HepG2 (cell line): ENCODE results near the gene ATG2A. TPM values are rescaled to one million over a fixed set of nuclear protein-coding genes. Genes with fewer than 3 reads are reported as not detected.

Experiments used
- GABPA ChIP-seq, 2 experiments: IDR thresholded peaks; 2 replicates each; pipeline ENCODE4 v1.6.1; 2011 to 2016; ENCODE audit warnings: low read depth in 2 of 2, low read length in 1 of 2, missing biosample characterization in 1 of 2, missing genetic modification characterization in 1 of 2
- NFIC ChIP-seq: IDR thresholded peaks from 2 replicates; pipeline ENCODE4 v1.6.1; 2012; ENCODE audit warnings: mild to moderate bottlenecking, low read length, inconsistent platforms
- SRF ChIP-seq: IDR thresholded peaks from 2 replicates; pipeline ENCODE4 v1.6.1; 2011; ENCODE audit warnings: mild to moderate bottlenecking, low read depth, low read length, moderate library complexity
- YY1 ChIP-seq: IDR thresholded peaks from 2 replicates; pipeline ENCODE4 v1.6.1; 2011; ENCODE audit warnings: low read length, low read depth, moderate library complexity, mild to moderate bottlenecking; ENCODE audit not compliant: insufficient read depth, insufficient replicate concordance
- ZFP36L1 ChIP-seq: sonication (generic); formaldehyde crosslinking; IDR thresholded peaks from 2 replicates; pipeline ENCODE4 v1.8.0; 2022; ENCODE audit warnings: mild to moderate bottlenecking, missing genetic modification reagents, moderate library complexity
- ZFP37 ChIP-seq: sonication (generic); formaldehyde crosslinking; IDR thresholded peaks from 2 replicates; pipeline ENCODE4 v1.4.0; 2020; ENCODE audit warnings: missing genetic modification reagents, borderline replicate concordance
- ZNF20 ChIP-seq: sonication (generic); formaldehyde crosslinking; IDR thresholded peaks from 2 replicates; pipeline ENCODE4 v1.4.0; 2020; ENCODE audit warnings: mild to moderate bottlenecking, moderate library complexity, missing genetic modification reagents
- ZNF24 ChIP-seq: fragments of 450-650 bp; IDR thresholded peaks from 2 replicates; pipeline ENCODE4 v1.6.1; 2017; ENCODE audit warnings: antibody characterized with exemption, mild to moderate bottlenecking
- ZNF256 ChIP-seq: sonication (generic); formaldehyde crosslinking; conservative IDR thresholded peaks from 2 replicates; pipeline ENCODE4 v1.4.0; 2020; ENCODE audit warnings: missing genetic modification reagents
- ZNF264 ChIP-seq: sonication (generic); formaldehyde crosslinking; IDR thresholded peaks from 2 replicates; pipeline ENCODE4 v1.4.0; 2020; ENCODE audit warnings: missing genetic modification reagents
- ZNF282 ChIP-seq: fragments of 450-650 bp; IDR thresholded peaks from 2 replicates; pipeline ENCODE4 v1.6.1; 2018; ENCODE audit not compliant: partially characterized antibody
- ZNF546 ChIP-seq: sonication (generic); formaldehyde crosslinking; conservative IDR thresholded peaks from 2 replicates; pipeline ENCODE4 v1.8.1; 2023; ENCODE audit warnings: mild to moderate bottlenecking, missing genetic modification reagents
- ZNF569 ChIP-seq: sonication (generic); formaldehyde crosslinking; IDR thresholded peaks from 2 replicates; pipeline ENCODE4 v1.5.0; 2020; ENCODE audit warnings: mild to moderate bottlenecking, missing genetic modification reagents, moderate library complexity, borderline replicate concordance
- ZNF605 ChIP-seq: sonication (generic); formaldehyde crosslinking; IDR thresholded peaks from 2 replicates; pipeline ENCODE4 v1.8.0; 2022; ENCODE audit warnings: mild to moderate bottlenecking, missing genetic modification reagents
- ZNF614 ChIP-seq: IDR thresholded peaks from 2 replicates; pipeline ENCODE4 v1.6.1; 2018; ENCODE audit warnings: missing biosample characterization, missing genetic modification reagents, inconsistent platforms, borderline replicate concordance
- ZNF879 ChIP-seq: sonication (generic); formaldehyde crosslinking; IDR thresholded peaks from 2 replicates; pipeline ENCODE4 v1.8.1; 2023; ENCODE audit warnings: missing genetic modification reagents
- polyA plus RNA-seq, 8 experiments: library from polyadenylated mRNA; depleted of rRNA in 3 of 8; stranded (reverse) in 7 of 8; unstranded in 1 of 8; fragments of >200 nt; fragmentation: Illumina TruSeq in 4 of 8; extraction: Trizol in 4 of 8; gene quantifications; 2 replicates each; pipeline versions ENCODE4 v1.2.1 to v1.2.3, GENCODE V29; 2011 to 2016; ENCODE audit warnings: low read depth in 4 of 8, missing spikeins in 1 of 8, mixed read lengths in 1 of 8; ENCODE audit not compliant: insufficient read depth in 1 of 8
- total RNA-seq, 5 experiments: library from RNA; depleted of rRNA; stranded (reverse); fragments of >200 nt; fragmentation: Illumina TruSeq; extraction: Trizol; gene quantifications; 2 replicates each; pipeline ENCODE4 v1.2.3, GENCODE V29; 2016; ENCODE audit warnings: low read depth in 1 of 5
- TF ChIP-seq, protein P1 (sequence below): sonication (generic); formaldehyde crosslinking; IDR thresholded peaks from 2 replicates; pipeline ENCODE4 v1.5.0; 2020; ENCODE audit warnings: missing genetic modification reagents
- TF ChIP-seq, protein P2 (sequence below): sonication (generic); formaldehyde crosslinking; IDR thresholded peaks from 2 replicates; pipeline ENCODE4 v1.8.1; 2023; ENCODE audit warnings: missing genetic modification reagents, mild to moderate bottlenecking, borderline replicate concordance
- TF ChIP-seq, protein P3 (sequence below): sonication (generic); formaldehyde crosslinking; IDR thresholded peaks from 2 replicates; pipeline ENCODE4 v1.5.0; 2020; ENCODE audit warnings: missing genetic modification reagents, mild to moderate bottlenecking, borderline replicate concordance
- TF ChIP-seq, protein P4 (sequence below): sonication (generic); formaldehyde crosslinking; IDR thresholded peaks from 2 replicates; pipeline ENCODE4 v1.4.0; 2020; ENCODE audit warnings: missing genetic modification reagents
- TF ChIP-seq, protein P5 (sequence below): sonication (generic); formaldehyde crosslinking; IDR thresholded peaks from 2 replicates; pipeline ENCODE4 v1.8.1; 2023; ENCODE audit warnings: mild to moderate bottlenecking, missing genetic modification reagents
- TF ChIP-seq, protein P6 (sequence below): sonication (generic); formaldehyde crosslinking; IDR thresholded peaks from 2 replicates; pipeline ENCODE4 v1.4.0; 2020; ENCODE audit warnings: missing genetic modification reagents, borderline replicate concordance

The ATG2A gene
- total and polyA plus RNA-seq, 2 of the 13 experiments (the other 11 are each of a cell fraction or from before 2014, with no cell fraction given) = 6.7 to 8.0 TPM

DNA sequence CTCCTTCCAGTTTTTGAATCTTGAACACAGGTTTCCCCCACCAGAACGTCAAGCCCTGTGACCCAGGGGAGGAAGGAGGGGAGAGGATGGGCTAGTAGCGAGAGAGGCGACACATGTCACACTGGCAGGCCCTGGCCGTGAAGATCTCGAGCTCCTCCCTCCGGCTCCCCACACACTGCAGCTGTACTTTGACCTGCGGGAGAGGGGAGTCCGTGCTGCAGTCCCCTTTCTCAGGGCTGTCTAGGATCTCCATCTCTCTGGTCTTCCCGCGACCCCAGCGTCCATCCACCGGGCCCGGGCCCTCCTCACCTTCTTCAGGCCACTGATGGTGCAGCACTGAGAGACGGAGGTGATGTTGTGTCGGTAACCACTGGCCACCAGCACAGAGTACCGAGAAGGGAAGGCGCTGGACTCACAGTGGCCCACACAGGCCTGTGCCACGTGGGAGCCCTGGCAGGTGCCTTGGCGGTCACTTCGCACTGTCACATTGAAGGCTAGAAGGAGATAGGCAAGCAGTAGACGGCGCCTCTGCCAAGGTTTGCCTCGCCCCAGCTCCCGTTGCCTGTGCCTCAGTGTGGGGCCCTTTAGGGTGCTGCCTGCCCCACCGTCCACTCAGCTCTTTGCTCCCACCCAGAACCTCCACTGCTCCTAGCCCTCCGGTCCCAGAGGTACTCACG is 17.8 kb upstream of the ATG2A start (continued):
- no peak for TF ChIP-seq YY1
- no peak for TF ChIP-seq SRF
- TF ChIP-seq ZNF282 = no peak
- TF ChIP-seq ZNF256 = no peak
- TF ChIP-seq ZNF605 (CRISPR knock-in tag) = no peak; the same call in 1 of the 2 replicates
- no peak for TF ChIP-seq GABPA (IDR thresholded peaks at IDR 0.05; ENCODE audit: low read depth, low read length)
- no peak for TF ChIP-seq GABPA (CRISPR knock-in tag; IDR thresholded peaks at IDR 0.05; ENCODE audit: low read depth)
- no peak for TF ChIP-seq ZNF20 (CRISPR knock-in tag)
- no peak for TF ChIP-seq ZNF614 (CRISPR knock-in tag)
- TF ChIP-seq ZNF24 = no peak
- TF ChIP-seq ZNF264 (CRISPR knock-in tag) = no peak
- TF ChIP-seq ZNF879 = 0 out of 2 replicates have a peak, but pooled peaks have one; percentile 38
- TF ChIP-seq, protein P1, sequence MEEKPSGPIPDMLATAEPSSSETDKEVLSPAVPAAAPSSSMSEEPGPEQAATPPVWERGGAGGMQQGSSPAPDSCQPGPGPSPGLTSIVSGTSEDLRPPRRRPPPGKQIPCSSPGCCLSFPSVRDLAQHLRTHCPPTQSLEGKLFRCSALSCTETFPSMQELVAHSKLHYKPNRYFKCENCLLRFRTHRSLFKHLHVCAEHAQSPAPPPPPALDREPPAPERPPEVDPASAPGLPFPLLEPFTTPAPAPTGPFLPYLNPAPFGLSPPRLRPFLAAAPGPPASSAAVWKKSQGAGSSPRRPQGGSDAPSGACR (CRISPR knock-in tag) = no peak
- TF ChIP-seq, protein P2, sequence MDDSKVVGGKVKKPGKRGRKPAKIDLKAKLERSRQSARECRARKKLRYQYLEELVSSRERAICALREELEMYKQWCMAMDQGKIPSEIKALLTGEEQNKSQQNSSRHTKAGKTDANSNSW (CRISPR knock-in tag) = no peak
- no peak for TF ChIP-seq NFIC
- TF ChIP-seq ZNF569 (CRISPR knock-in tag) = no peak
- TF ChIP-seq, protein P3, sequence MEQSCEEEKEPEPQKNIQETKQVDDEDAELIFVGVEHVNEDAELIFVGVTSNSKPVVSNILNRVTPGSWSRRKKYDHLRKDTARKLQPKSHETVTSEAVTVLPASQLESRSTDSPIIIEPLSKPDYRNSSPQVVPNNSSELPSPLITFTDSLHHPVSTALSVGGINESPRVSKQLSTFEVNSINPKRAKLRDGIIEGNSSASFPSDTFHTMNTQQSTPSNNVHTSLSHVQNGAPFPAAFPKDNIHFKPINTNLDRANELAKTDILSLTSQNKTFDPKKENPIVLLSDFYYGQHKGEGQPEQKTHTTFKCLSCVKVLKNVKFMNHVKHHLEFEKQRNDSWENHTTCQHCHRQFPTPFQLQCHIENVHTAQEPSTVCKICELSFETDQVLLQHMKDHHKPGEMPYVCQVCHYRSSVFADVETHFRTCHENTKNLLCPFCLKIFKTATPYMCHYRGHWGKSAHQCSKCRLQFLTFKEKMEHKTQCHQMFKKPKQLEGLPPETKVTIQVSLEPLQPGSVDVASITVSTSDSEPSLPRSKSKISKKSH (CRISPR knock-in tag) = peak; percentile 63; the same call in 1 of the 2 replicates
- TF ChIP-seq, protein P4, sequence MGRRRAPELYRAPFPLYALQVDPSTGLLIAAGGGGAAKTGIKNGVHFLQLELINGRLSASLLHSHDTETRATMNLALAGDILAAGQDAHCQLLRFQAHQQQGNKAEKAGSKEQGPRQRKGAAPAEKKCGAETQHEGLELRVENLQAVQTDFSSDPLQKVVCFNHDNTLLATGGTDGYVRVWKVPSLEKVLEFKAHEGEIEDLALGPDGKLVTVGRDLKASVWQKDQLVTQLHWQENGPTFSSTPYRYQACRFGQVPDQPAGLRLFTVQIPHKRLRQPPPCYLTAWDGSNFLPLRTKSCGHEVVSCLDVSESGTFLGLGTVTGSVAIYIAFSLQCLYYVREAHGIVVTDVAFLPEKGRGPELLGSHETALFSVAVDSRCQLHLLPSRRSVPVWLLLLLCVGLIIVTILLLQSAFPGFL (CRISPR knock-in tag) = no peak
- no peak for TF ChIP-seq ZNF546
- TF ChIP-seq ZFP37 (CRISPR knock-in tag) = no peak
- TF ChIP-seq, protein P5, sequence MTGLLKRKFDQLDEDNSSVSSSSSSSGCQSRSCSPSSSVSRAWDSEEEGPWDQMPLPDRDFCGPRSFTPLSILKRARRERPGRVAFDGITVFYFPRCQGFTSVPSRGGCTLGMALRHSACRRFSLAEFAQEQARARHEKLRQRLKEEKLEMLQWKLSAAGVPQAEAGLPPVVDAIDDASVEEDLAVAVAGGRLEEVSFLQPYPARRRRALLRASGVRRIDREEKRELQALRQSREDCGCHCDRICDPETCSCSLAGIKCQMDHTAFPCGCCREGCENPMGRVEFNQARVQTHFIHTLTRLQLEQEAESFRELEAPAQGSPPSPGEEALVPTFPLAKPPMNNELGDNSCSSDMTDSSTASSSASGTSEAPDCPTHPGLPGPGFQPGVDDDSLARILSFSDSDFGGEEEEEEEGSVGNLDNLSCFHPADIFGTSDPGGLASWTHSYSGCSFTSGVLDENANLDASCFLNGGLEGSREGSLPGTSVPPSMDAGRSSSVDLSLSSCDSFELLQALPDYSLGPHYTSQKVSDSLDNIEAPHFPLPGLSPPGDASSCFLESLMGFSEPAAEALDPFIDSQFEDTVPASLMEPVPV (CRISPR knock-in tag) = no peak
- TF ChIP-seq, protein P6, sequence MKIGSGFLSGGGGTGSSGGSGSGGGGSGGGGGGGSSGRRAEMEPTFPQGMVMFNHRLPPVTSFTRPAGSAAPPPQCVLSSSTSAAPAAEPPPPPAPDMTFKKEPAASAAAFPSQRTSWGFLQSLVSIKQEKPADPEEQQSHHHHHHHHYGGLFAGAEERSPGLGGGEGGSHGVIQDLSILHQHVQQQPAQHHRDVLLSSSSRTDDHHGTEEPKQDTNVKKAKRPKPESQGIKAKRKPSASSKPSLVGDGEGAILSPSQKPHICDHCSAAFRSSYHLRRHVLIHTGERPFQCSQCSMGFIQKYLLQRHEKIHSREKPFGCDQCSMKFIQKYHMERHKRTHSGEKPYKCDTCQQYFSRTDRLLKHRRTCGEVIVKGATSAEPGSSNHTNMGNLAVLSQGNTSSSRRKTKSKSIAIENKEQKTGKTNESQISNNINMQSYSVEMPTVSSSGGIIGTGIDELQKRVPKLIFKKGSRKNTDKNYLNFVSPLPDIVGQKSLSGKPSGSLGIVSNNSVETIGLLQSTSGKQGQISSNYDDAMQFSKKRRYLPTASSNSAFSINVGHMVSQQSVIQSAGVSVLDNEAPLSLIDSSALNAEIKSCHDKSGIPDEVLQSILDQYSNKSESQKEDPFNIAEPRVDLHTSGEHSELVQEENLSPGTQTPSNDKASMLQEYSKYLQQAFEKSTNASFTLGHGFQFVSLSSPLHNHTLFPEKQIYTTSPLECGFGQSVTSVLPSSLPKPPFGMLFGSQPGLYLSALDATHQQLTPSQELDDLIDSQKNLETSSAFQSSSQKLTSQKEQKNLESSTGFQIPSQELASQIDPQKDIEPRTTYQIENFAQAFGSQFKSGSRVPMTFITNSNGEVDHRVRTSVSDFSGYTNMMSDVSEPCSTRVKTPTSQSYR (CRISPR knock-in tag) = no peak
- no peak for TF ChIP-seq ZFP36L1 (CRISPR knock-in tag)
